SK-N-MC (cell line): ENCODE results near the gene DLEC1.

ENCODE experiments used
- EZH2 ChIP-seq: fragments of 200-600 bp; sonication (generic); IDR thresholded peaks from one replicate; pipeline ENCODE4 v1.6.1; 2017; ENCODE audit warnings: antibody characterized with exemption
- POLR2AphosphoS5 ChIP-seq: IDR thresholded peaks from 2 replicates; pipeline ENCODE4 v1.6.1; 2012; ENCODE audit warnings: mild to moderate bottlenecking, low read depth, low read length, borderline replicate concordance

DNA sequence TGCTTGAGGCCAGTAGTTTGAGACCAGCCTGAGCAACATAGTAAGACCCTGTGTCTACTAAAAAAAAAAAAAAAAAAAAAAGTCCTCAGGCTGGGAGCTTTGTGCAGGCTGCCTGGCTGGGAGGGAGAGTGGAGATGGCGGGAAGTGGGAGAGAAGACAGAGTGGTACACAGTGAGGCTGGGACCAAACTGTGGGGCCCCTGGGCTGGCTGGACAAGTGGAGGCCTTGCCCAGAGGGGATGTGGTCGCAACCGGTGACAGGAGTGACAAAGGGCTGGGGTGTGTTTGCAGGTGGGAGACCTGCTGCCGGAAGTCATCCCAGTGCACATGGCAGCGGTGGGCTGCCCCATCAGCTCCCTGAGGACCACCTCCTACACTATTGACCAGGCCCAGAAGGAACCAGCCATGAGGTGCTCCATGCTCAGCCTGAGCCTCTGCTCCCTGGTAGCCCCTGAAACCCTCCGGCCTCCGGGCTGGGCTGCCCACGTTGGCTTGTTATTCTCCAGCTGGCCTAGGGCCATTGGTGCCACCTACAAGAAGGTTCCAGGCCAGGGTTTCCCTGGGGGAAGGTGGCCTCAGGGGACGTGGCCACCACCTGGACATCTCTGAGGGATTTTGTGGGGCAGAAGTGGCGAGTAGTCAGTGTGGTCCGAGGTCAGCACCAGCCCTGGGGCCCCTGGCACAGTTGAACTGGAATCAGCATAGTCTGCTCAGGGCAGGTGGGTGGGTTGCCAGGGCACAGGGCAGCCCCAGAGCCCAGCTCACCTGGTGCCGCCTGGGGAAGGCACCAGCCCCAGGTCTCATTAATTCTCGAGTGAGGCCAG, 75.3 kb downstream of the DLEC1 start:
- TF ChIP-seq EZH2 (no peak), POLR2AphosphoS5 (no peak)
